ENCODE data around the gene LTBP4. TPM values are rescaled to one million over a fixed set of nuclear protein-coding genes. Genes with fewer than 3 reads are reported as not detected.

The LTBP4 gene
- total and polyA plus RNA-seq, 12 donors = 114 to 263 (median 234) TPM

DNA sequence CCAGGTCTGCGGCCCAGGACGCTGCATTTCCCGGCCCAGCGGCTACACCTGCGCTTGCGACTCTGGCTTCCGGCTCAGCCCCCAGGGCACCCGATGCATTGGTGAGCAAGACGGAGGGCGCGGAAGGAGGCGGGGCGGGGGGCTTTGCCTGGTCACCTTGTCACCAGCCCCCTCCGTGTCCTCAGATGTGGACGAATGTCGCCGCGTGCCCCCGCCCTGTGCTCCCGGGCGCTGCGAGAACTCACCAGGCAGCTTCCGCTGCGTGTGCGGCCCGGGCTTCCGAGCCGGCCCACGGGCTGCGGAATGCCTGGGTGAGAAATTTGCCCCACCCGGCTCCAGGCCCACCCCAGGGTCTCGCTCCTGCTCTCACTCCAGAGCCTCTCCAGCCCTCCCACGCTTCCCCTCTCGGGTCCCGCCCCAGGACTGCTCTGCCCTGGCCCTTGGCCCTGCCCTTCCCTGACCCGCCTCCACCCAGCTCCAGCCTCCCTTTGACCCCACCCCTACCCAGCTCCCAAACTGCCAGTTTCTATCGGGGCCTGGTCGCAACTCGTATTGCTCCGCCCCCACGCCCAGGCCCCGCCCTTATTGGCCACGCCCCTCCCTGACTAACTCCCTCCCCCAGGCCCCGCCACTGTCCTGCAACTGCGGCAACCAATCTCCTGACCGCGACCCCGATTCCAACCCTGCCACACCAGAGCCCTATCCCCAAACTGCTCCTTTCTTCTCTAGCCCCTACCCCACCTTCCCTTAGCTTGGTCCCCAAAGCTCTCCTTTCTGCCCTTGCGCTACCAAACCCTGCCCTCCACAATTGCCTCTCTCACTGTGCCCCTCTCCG, 8.6 kb downstream of the LTBP4 start:
- DNase-seq (peak; percentile 92 to 94), ATAC-seq (peak; percentile 40 to 70 (median 66))
- WGBS, 2 donors = 12 to 18% methylated on average over 50 of the region's 50 CpGs
- Histone ChIP-seq H3K4me3 (peak overlapping the region; percentile 16 to 58 (median 46)), H3K4me1 (peaks cover 10 to 78% (median 43%) of the 10 kb centered on the region in 9 donors), H3K9me3 (no peaks in the 10 kb centered on the region), H3K27me3 (peaks cover 0 to 27% (median 0%) of the 10 kb centered on the region in 7 donors), H3K27ac (peak overlapping the region; percentile 64 to 92 (median 84)), H3K36me3 (peaks cover 0 to 20% (median 0%) of the 10 kb centered on the region in 9 donors)
- TF ChIP-seq, protein P1, sequence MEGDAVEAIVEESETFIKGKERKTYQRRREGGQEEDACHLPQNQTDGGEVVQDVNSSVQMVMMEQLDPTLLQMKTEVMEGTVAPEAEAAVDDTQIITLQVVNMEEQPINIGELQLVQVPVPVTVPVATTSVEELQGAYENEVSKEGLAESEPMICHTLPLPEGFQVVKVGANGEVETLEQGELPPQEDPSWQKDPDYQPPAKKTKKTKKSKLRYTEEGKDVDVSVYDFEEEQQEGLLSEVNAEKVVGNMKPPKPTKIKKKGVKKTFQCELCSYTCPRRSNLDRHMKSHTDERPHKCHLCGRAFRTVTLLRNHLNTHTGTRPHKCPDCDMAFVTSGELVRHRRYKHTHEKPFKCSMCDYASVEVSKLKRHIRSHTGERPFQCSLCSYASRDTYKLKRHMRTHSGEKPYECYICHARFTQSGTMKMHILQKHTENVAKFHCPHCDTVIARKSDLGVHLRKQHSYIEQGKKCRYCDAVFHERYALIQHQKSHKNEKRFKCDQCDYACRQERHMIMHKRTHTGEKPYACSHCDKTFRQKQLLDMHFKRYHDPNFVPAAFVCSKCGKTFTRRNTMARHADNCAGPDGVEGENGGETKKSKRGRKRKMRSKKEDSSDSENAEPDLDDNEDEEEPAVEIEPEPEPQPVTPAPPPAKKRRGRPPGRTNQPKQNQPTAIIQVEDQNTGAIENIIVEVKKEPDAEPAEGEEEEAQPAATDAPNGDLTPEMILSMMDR (IDR thresholded peaks at IDR 0.05) = no peak
- intact Hi-C loops (cut with DNase I) = no loop called here

DNA sequence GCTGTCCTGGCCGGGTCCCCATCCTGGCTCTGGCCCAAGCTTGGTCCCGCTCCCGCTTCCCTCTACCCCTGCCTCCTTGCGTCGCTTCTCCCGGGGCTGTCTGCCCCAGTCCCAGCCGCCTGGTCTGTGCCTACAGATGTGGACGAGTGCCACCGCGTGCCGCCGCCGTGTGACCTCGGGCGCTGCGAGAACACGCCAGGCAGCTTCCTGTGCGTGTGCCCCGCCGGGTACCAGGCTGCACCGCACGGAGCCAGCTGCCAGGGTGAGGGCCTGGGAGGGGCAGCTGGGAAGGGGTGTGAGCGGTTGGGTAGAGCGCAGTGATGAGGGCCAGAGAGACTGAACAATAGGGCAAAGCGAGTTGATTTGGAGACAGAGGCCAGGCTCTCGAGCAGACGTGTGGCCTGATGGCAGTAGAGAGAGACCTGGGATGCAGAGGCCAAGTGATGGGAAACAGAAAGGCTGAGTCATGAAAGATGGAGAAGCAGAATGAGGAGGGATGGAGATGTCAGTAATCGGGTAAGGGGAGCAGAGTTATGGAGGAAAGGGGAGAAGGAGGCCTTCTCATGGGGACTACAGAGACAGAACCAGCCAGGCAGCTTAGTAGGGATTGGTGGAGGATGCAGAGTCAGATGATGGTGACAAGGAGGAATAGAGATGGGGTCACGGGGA, 9.4 kb downstream of the LTBP4 start:
- H3K27me3 ChIP-seq = peaks cover 0 to 22% (median 0%) of the 10 kb centered on the region in 7 donors
- peak overlapping the region; percentile 64 to 92 (median 84) for H3K27ac ChIP-seq
- H3K36me3 ChIP-seq = peaks cover 0 to 23% (median 0%) of the 10 kb centered on the region in 9 donors
- DNase-seq (peak; percentile 68 to 75), ATAC-seq (peak in 7 of 8 donors; percentile 1 to 41 (median 19))
- H3K9me3 ChIP-seq = no peaks in the 10 kb centered on the region
- TF ChIP-seq, protein P1 (IDR thresholded peaks at IDR 0.05) = no peak
- intact Hi-C loops (cut with DNase I) = no loop called here
- peak overlapping the region in 9 of 10 donors; percentile 30 to 58 (median 50) for H3K4me3 ChIP-seq
- H3K4me1 ChIP-seq = peaks cover 9 to 78% (median 35%) of the 10 kb centered on the region in 9 donors
- WGBS, 2 donors = 33 to 34% methylated on average over 29 of the region's 29 CpGs

DNA sequence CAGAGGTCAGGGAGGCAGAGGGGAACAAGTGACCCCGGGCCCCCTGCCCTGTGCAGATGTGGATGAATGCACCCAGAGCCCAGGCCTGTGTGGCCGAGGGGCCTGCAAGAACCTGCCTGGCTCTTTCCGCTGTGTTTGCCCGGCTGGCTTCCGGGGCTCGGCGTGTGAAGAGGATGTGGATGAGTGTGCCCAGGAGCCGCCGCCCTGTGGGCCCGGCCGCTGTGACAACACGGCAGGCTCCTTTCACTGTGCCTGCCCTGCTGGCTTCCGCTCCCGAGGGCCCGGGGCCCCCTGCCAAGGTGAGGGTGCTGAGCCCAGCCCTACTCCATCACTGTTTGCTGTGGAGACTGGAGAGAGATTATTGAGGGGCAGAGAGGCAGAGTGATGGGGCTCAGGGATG, 9.9 kb downstream of the LTBP4 start:
- intact Hi-C loops (cut with DNase I) = no loop called here
- no peak for ATAC-seq
- peaks cover 0 to 17% (median 0%) of the 10 kb centered on the region in 7 donors for H3K27me3 ChIP-seq
- no peak for DNase-seq
- TF ChIP-seq, protein P1 (IDR thresholded peaks at IDR 0.05) = no peak
- peak overlapping the region in 6 of 10 donors; percentile 82 to 92 (median 87) for H3K27ac ChIP-seq
- peak overlapping the region in 2 of 10 donors; percentile 53 to 58 for H3K4me3 ChIP-seq
- H3K36me3 ChIP-seq = peaks cover 0 to 29% (median 0%) of the 10 kb centered on the region in 9 donors
- H3K9me3 ChIP-seq = no peaks in the 10 kb centered on the region
- 81 to 90% methylated on average over 15 of the region's 15 CpGs for WGBS, 2 donors
- peaks cover 5 to 78% (median 31%) of the 10 kb centered on the region in 9 donors for H3K4me1 ChIP-seq

All from heart right ventricle (tissue), 16 donors.